Measurements from ENCODE around the gene SEZ6.

DNA sequence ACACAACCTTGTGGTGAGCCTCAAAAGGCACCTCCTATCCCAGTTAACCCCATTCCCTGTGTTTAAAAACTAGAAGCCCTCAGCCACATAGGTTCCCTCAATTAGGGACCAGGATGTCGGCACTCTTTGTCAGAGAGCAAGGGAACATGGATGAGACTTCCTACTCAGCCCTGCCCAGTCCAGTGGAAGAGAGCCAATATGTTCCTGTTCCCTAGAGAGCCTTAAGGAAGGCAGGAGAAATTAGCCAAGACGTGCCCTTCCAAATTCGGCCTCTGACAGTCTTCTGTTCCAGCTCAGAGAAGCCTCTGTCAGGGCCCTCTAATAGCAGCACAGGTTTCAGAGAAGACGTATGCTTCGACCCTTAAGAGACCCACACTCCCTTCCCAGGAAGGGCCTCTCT, 88.4 kb downstream of the SEZ6 start:
- no peak for TF ChIP-seq POLR2AphosphoS5 (IDR thresholded peaks at IDR 0.05)
- TF ChIP-seq, protein P1, sequence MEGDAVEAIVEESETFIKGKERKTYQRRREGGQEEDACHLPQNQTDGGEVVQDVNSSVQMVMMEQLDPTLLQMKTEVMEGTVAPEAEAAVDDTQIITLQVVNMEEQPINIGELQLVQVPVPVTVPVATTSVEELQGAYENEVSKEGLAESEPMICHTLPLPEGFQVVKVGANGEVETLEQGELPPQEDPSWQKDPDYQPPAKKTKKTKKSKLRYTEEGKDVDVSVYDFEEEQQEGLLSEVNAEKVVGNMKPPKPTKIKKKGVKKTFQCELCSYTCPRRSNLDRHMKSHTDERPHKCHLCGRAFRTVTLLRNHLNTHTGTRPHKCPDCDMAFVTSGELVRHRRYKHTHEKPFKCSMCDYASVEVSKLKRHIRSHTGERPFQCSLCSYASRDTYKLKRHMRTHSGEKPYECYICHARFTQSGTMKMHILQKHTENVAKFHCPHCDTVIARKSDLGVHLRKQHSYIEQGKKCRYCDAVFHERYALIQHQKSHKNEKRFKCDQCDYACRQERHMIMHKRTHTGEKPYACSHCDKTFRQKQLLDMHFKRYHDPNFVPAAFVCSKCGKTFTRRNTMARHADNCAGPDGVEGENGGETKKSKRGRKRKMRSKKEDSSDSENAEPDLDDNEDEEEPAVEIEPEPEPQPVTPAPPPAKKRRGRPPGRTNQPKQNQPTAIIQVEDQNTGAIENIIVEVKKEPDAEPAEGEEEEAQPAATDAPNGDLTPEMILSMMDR (IDR thresholded peaks at IDR 0.05), result no peak

Measured in stomach (tissue), 4 donors.